NB4 (cell line): ENCODE results near the gene VGF.

Source experiments
- CTCF ChIP-seq: IDR thresholded peaks from one replicate; pipeline ENCODE4 v1.5.1; 2012; ENCODE audit warnings: low read depth, low read length
- POLR2A ChIP-seq: IDR thresholded peaks from 2 replicates; pipeline ENCODE4 v1.6.1; 2011; ENCODE audit warnings: mild to moderate bottlenecking; ENCODE audit not compliant: insufficient read length; ENCODE audit errors: extremely low read depth

- TF ChIP-seq CTCF (no peak), POLR2A (no peak)
Observed at GRCh38 chr7:101120315-101120714, 45.1 kb downstream of the VGF start.
